OCI-LY7 (cell line): Measurements from ENCODE around the gene CCSER2. TPM values are rescaled to one million over a fixed set of nuclear protein-coding genes. Genes with fewer than 3 reads are reported as not detected.
"Not testable (repeated sequence)": the region's sequence is repeated elsewhere in the genome, so short reads cannot be mapped to it uniquely, and the experiment has no call there.

Experiments used
- BruUV-seq: library from RNA; stranded (reverse); fragments of 400-500 nt; replicated peaks from 2 replicates; lab custom pipeline; 2021; lab: Mats Ljungman, UMichigan
- CTCF ChIA-PET: fragments of 300-600 bp; sonication (Branson Sonifier 250); formaldehyde crosslinking; loops from one replicate; lab custom pipeline; 2022; ENCODE audit warnings: antibody characterized with exemption; ENCODE audit not compliant: unreplicated experiment; lab: Charles Lee
- POLR2A ChIA-PET: fragments of 300-600 bp; sonication (Branson Sonifier 250); formaldehyde crosslinking; loops from one replicate; lab custom pipeline; 2022; ENCODE audit warnings: antibody characterized with exemption; lab: Charles Lee
- DNase-seq: peaks from one replicate; pipeline ENCODE4 v3.0.0-alpha.2; 2015; ENCODE audit warnings: low spot score
- H2AFZ ChIP-seq: fragments of 200-600 bp; sonication (generic), shearing (Covaris generic); 2 replicates; pipeline ENCODE4 v1.6.1; 2014; ENCODE audit warnings: mild to moderate bottlenecking, antibody characterized with exemption, low read length, moderate library complexity
- H3K27ac ChIP-seq: fragments of 200-600 bp; sonication (generic); 2 replicates; pipeline ENCODE4 v1.5.1; 2014; ENCODE audit warnings: mixed run types, low read depth, mild to moderate bottlenecking, moderate library complexity, low read length, inconsistent platforms; ENCODE audit not compliant: poor library complexity, severe bottlenecking
- H3K36me3 ChIP-seq: fragments of 200-600 bp; sonication (generic); 2 replicates; pipeline ENCODE4 v1.6.1; 2014; ENCODE audit warnings: mild to moderate bottlenecking, antibody characterized with exemption, low read length, moderate library complexity, mixed read lengths; ENCODE audit not compliant: insufficient read depth
- H3K4me1 ChIP-seq: fragments of 200-600 bp; sonication (generic); 2 replicates; pipeline ENCODE4 v1.5.1; 2014; ENCODE audit warnings: mild to moderate bottlenecking, low read length; ENCODE audit not compliant: insufficient read depth, poor library complexity, severe bottlenecking
- H3K4me2 ChIP-seq: fragments of 200-600 bp; sonication (generic); 2 replicates; pipeline ENCODE4 v1.6.1; 2014; ENCODE audit warnings: mild to moderate bottlenecking, low read length
- H3K4me3 ChIP-seq: fragments of 200-600 bp; sonication (generic); 2 replicates; pipeline ENCODE4 v1.5.1; 2014; ENCODE audit warnings: mild to moderate bottlenecking, low read depth, low read length; ENCODE audit not compliant: poor library complexity, severe bottlenecking
- H3K79me2 ChIP-seq: fragments of 200-600 bp; sonication (generic); 2 replicates; pipeline ENCODE4 v1.6.1; 2016; ENCODE audit warnings: low read depth, mild to moderate bottlenecking, low read length, moderate library complexity, mixed read lengths; ENCODE audit not compliant: insufficient read depth
- H3K9me2 ChIP-seq: fragments of 200-600 bp; sonication (generic); 2 replicates; pipeline ENCODE4 v1.6.1; 2016; ENCODE audit warnings: mild to moderate bottlenecking, low read length, mixed read lengths; ENCODE audit not compliant: insufficient read depth
- H3K9me3 ChIP-seq: fragments of 200-600 bp; sonication (generic); 2 replicates; pipeline ENCODE4 v1.6.1; 2014; ENCODE audit warnings: mild to moderate bottlenecking, mixed run types, low read length, mixed read lengths
- H4K20me1 ChIP-seq: fragments of 200-600 bp; sonication (generic); 2 replicates; pipeline ENCODE4 v1.6.1; 2014; ENCODE audit warnings: mild to moderate bottlenecking, antibody characterized with exemption, low read length, moderate library complexity, mixed read lengths; ENCODE audit not compliant: insufficient read depth
- CTCF ChIP-seq: fragments of 200-600 bp; sonication (generic); conservative IDR thresholded peaks from 2 replicates; pipeline ENCODE4 v1.5.1; 2014; ENCODE audit warnings: mild to moderate bottlenecking, antibody characterized with exemption, low read length, moderate library complexity, mixed read lengths
- EZH2phosphoT487 ChIP-seq: fragments of 200-600 bp; sonication (generic); IDR thresholded peaks from 2 replicates; pipeline ENCODE4 v1.6.1; 2018; ENCODE audit warnings: low read depth, borderline replicate concordance, mild to moderate bottlenecking, mixed run types, antibody characterized with exemption, low read length, moderate library complexity, mixed read lengths
- intact Hi-C: fragments of 100-400 bp; cut with micrococcal nuclease; formaldehyde crosslinking; loops from one replicate; pipeline ENCODE4 v1.10.0; 2022; ENCODE audit not compliant: unreplicated experiment
- total RNA-seq, 2 experiments: library from RNA; depleted of rRNA in 1 of 2; stranded (reverse); fragments of >200 nt in 1 of 2; shearing (Covaris generic) in 1 of 2; gene quantifications; 2 replicates each; pipeline ENCODE4 v1.2.3, GENCODE V29; 2014 to 2022

CCSER2 gene
- total RNA-seq, 2 experiments from 2014 or later: 15.9 to 30.1 TPM

- Histone ChIP-seq H3K4me1 (no peaks in the 10 kb centered on the region), H3K36me3 (no peaks in the 10 kb centered on the region), H3K79me2 (no peaks in the 10 kb centered on the region), H3K9me3 (no peaks in the 10 kb centered on the region), H4K20me1 (no peaks in the 10 kb centered on the region), H3K4me3 (no peak overlapping the region), H2AFZ (no peak overlapping the region), H3K27ac (no peak overlapping the region), H3K4me2 (no peak overlapping the region), H3K9me2 (no peaks in the 10 kb centered on the region)
- no peak for TF ChIP-seq EZH2phosphoT487
- no peak for TF ChIP-seq CTCF
- POLR2A ChIA-PET: no interaction called here
- no peak for DNase-seq
- BruUV-seq: no TSS peak
- intact Hi-C loops: no loop called here
- CTCF ChIA-PET: no interaction called here
These were observed 14.1 kb upstream of the CCSER2 start for GRCh38 chr10:84314275-84314674.

GRCh38 chr10:84317174-84317573 is 11.2 kb upstream of the CCSER2 start:
- POLR2A ChIA-PET: interaction anchor here (0.7 to 0.9 kb wide), 2 partner anchors 12 to 273 kb away, joined by 3 read pairs; no protein-coding TSS in a partner anchor
- H2AFZ ChIP-seq: no peak overlapping the region
- H4K20me1 ChIP-seq: no peaks in the 10 kb centered on the region
- no peaks in the 10 kb centered on the region for H3K79me2 ChIP-seq
- DNase-seq: no peak
- CTCF ChIA-PET: no interaction called here
- no peak overlapping the region for H3K4me3 ChIP-seq
- intact Hi-C loops: no loop called here
- TF ChIP-seq EZH2phosphoT487 (no peak), CTCF (no peak)
- no peaks in the 10 kb centered on the region for H3K4me1 ChIP-seq
- H3K36me3 ChIP-seq: no peaks in the 10 kb centered on the region
- H3K4me2 ChIP-seq: peak overlapping the region; percentile 20; the same call in 1 of the 2 replicates
- no TSS peak for BruUV-seq
- no peak overlapping the region for H3K27ac ChIP-seq
- no peaks in the 10 kb centered on the region for H3K9me3 ChIP-seq
- H3K9me2 ChIP-seq: no peaks in the 10 kb centered on the region

GRCh38 chr10:84321902-84322301 is 6.5 kb upstream of the CCSER2 start:
- Histone ChIP-seq H4K20me1 (no peaks in the 10 kb centered on the region), H2AFZ (no peak overlapping the region), H3K4me2 (no peak overlapping the region), H3K9me2 (no peaks in the 10 kb centered on the region), H3K9me3 (no peaks in the 10 kb centered on the region), H3K79me2 (no peaks in the 10 kb centered on the region), H3K36me3 (no peaks in the 10 kb centered on the region), H3K4me3 (no peak overlapping the region), H3K27ac (no peak overlapping the region), H3K4me1 (no peaks in the 10 kb centered on the region)
- POLR2A ChIA-PET: no interaction called here
- TF ChIP-seq EZH2phosphoT487 (no peak), CTCF (no peak)
- no peak for DNase-seq
- BruUV-seq: no TSS peak
- intact Hi-C loops: no loop called here
- CTCF ChIA-PET: no interaction called here

GRCh38 chr10:84323566-84323965 is 4.8 kb upstream of the CCSER2 start:
- H3K36me3 ChIP-seq, H4K20me1 ChIP-seq, H3K4me1 ChIP-seq, POLR2A ChIA-PET, H3K9me2 ChIP-seq, H3K79me2 ChIP-seq, H3K4me3 ChIP-seq, DNase-seq, H3K9me3 ChIP-seq, BruUV-seq, H3K27ac ChIP-seq, CTCF ChIA-PET, H2AFZ ChIP-seq, H3K4me2 ChIP-seq, intact Hi-C loops: not testable (repeated sequence)

GRCh38 chr10:84326995-84327394 is 1.4 kb upstream of the CCSER2 start:
- BruUV-seq, H4K20me1 ChIP-seq, H3K9me3 ChIP-seq, H3K27ac ChIP-seq, H3K4me2 ChIP-seq, intact Hi-C loops, CTCF ChIA-PET, H3K4me3 ChIP-seq, DNase-seq, POLR2A ChIA-PET, H3K9me2 ChIP-seq, H3K36me3 ChIP-seq, H2AFZ ChIP-seq: not testable (repeated sequence)
- H3K79me2 ChIP-seq: peaks cover 31% of the 10 kb centered on the region; the same call in 1 of the 2 replicates
- peaks cover 28% of the 10 kb centered on the region for H3K4me1 ChIP-seq
